Liver (tissue), 9 donors: ENCODE data around the gene MAP4K4. TPM values are rescaled to one million over a fixed set of nuclear protein-coding genes. Genes with fewer than 3 reads are reported as not detected.

Experiments
- DNase-seq: peaks from one replicate; pipeline ENCODE4 v3.0.0-alpha.2; 2017; ENCODE audit warnings: low spot score
- H3K27ac ChIP-seq, 2 donors: one replicate each; pipeline ENCODE4 v1.7.0; 2013; ENCODE audit warnings: inconsistent platforms in 2 of 2, low read length in 2 of 2, control low read depth in 1 of 2, low read depth in 1 of 2, mild to moderate bottlenecking in 1 of 2
- H3K27me3 ChIP-seq, 4 donors: one replicate each; pipeline versions ENCODE4 v1.6.1 to v1.7.0; 2013; ENCODE audit warnings: low read length in 3 of 4, inconsistent platforms in 1 of 4, mild to moderate bottlenecking in 1 of 4, moderate library complexity in 1 of 4; ENCODE audit not compliant: control insufficient read depth in 4 of 4, insufficient read depth in 4 of 4
- H3K36me3 ChIP-seq, 4 donors: one replicate each; pipeline versions ENCODE4 v1.6.1 to v1.7.0; 2013; ENCODE audit warnings: low read length in 3 of 4, mild to moderate bottlenecking in 3 of 4, low read depth in 1 of 4, moderate library complexity in 1 of 4; ENCODE audit not compliant: control insufficient read depth in 4 of 4, insufficient read depth in 3 of 4
- H3K4me1 ChIP-seq, 4 donors: one replicate each; pipeline versions ENCODE4 v1.6.1 to v1.7.0; 2013; ENCODE audit warnings: low read length in 3 of 4, mild to moderate bottlenecking in 3 of 4, moderate library complexity in 1 of 4; ENCODE audit not compliant: control insufficient read depth in 4 of 4, insufficient read depth in 4 of 4
- H3K4me3 ChIP-seq, 3 donors: one replicate each; pipeline versions ENCODE4 v1.6.1 to v1.7.0; 2013; ENCODE audit warnings: low read length in 3 of 3, control low read depth in 1 of 3, low read depth in 1 of 3, mild to moderate bottlenecking in 1 of 3
- H3K9ac ChIP-seq, 2 donors: one replicate each; pipeline ENCODE4 v1.7.0; 2013; ENCODE audit warnings: low read length in 2 of 2, mild to moderate bottlenecking in 2 of 2, moderate library complexity in 2 of 2, control low read depth in 1 of 2, low read depth in 1 of 2
- H3K9me3 ChIP-seq, 4 donors: one replicate each; pipeline versions ENCODE4 v1.6.1 to v1.7.0; 2013; ENCODE audit warnings: low read length in 3 of 4; ENCODE audit not compliant: control insufficient read depth in 4 of 4
- ATF3 ChIP-seq: IDR thresholded peaks from 2 replicates; pipeline ENCODE4 v1.6.1; 2016; ENCODE audit warnings: antibody characterized with exemption
- EGR1 ChIP-seq, 2 donors: IDR thresholded peaks; 2 replicates each; pipeline ENCODE4 v1.6.1; 2016 to 2018; ENCODE audit warnings: antibody characterized with exemption in 2 of 2, low read depth in 2 of 2
- FOXA1 ChIP-seq: IDR thresholded peaks from 2 replicates; pipeline ENCODE4 v1.6.1; 2016; ENCODE audit warnings: antibody characterized with exemption
- FOXA2 ChIP-seq: IDR thresholded peaks from 2 replicates; pipeline ENCODE4 v1.6.1; 2016; ENCODE audit warnings: antibody characterized with exemption
- GABPA ChIP-seq, 2 donors: IDR thresholded peaks in 1 of 2; conservative IDR thresholded peaks in 1 of 2; 2 replicates each; pipeline ENCODE4 v1.6.1; 2016; ENCODE audit warnings: antibody characterized with exemption in 2 of 2, mild to moderate bottlenecking in 1 of 2, moderate library complexity in 1 of 2
- HNF4A ChIP-seq, 2 donors: conservative IDR thresholded peaks; 2 replicates each; pipeline ENCODE4 v1.6.1; 2016; ENCODE audit warnings: antibody characterized with exemption in 2 of 2, mild to moderate bottlenecking in 2 of 2
- HNF4G ChIP-seq: IDR thresholded peaks from 2 replicates; pipeline ENCODE4 v1.6.1; 2016; ENCODE audit warnings: antibody characterized with exemption
- JUND ChIP-seq, 2 donors: IDR thresholded peaks; 2 replicates each; pipeline ENCODE4 v1.6.1; 2016; ENCODE audit warnings: antibody characterized with exemption in 2 of 2
- MAX ChIP-seq: IDR thresholded peaks from 2 replicates; pipeline ENCODE4 v1.6.1; 2016; ENCODE audit warnings: antibody characterized with exemption
- NR2F2 ChIP-seq: IDR thresholded peaks from 2 replicates; pipeline ENCODE4 v1.6.1; 2016; ENCODE audit warnings: antibody characterized with exemption
- RAD21 ChIP-seq, 2 donors: IDR thresholded peaks; 2 replicates each; pipeline ENCODE4 v1.6.1; 2016; ENCODE audit warnings: antibody characterized with exemption in 2 of 2, mild to moderate bottlenecking in 2 of 2
- REST ChIP-seq: IDR thresholded peaks from 2 replicates; pipeline ENCODE4 v1.6.1; 2016; ENCODE audit warnings: antibody characterized with exemption, mild to moderate bottlenecking
- RXRA ChIP-seq, 2 donors: IDR thresholded peaks; 2 replicates each; pipeline ENCODE4 v1.6.1; 2017 to 2018; ENCODE audit warnings: antibody characterized with exemption in 2 of 2, mild to moderate bottlenecking in 1 of 2
- SP1 ChIP-seq: IDR thresholded peaks from 2 replicates; pipeline ENCODE4 v1.6.1; 2018; ENCODE audit warnings: antibody characterized with exemption, mild to moderate bottlenecking
- TAF1 ChIP-seq: conservative IDR thresholded peaks from 2 replicates; pipeline ENCODE4 v1.6.1; 2016; ENCODE audit warnings: antibody characterized with exemption, mild to moderate bottlenecking
- YY1 ChIP-seq: IDR thresholded peaks from 2 replicates; pipeline ENCODE4 v1.6.1; 2016; ENCODE audit warnings: antibody characterized with exemption, mild to moderate bottlenecking
- WGBS: extraction: QIAGEN DNeasy Blood & Tissue Kit; methylation state at CpG from one replicate; pipeline ENCODE4 v1.1.7; 2013; 5-methylcytosine and 5-hydroxymethylcytosine counted together
- polyA plus RNA-seq, 2 donors: library from polyadenylated mRNA; stranded (reverse) in 1 of 2; unstranded in 1 of 2; fragments of 200-250 nt in 1 of 2; fragments of >200 nt in 1 of 2; fragmentation: Nextera tagmentation in 1 of 2; extraction: Ambion mirVana in 1 of 2; gene quantifications; one replicate each; pipeline versions ENCODE4 v1.2.1 to v1.2.3, GENCODE V29; 2013 to 2015
- total RNA-seq, 2 donors: library from RNA; depleted of rRNA; stranded (reverse); fragments of >200 nt; gene quantifications; one replicate each; pipeline ENCODE4 v1.2.3, GENCODE V29; 2014
- TF ChIP-seq, protein P1 (sequence below): fragments of 150-350 bp; IDR thresholded peaks from 2 replicates; pipeline ENCODE4 v1.5.1; 2017; ENCODE audit warnings: improper control_type of control experiment, low read depth, low read length; ENCODE audit not compliant: missing input control
- TF ChIP-seq, protein P2 (sequence below): IDR thresholded peaks from 2 replicates; pipeline ENCODE4 v1.6.1; 2016; ENCODE audit warnings: antibody characterized with exemption
- donor health status: healthy.
- donor health status: healthy.
- donor health status: healthy.
- donor health status: healthy.
- donor health status: healthy.

Gene MAP4K4
- total and polyA plus RNA-seq, 4 donors = 9.1 to 40.0 (median 23.6) TPM

- H3K9ac ChIP-seq = no peak overlapping the region
- H3K4me1 ChIP-seq = no peaks in the 10 kb centered on the region
- no peak for DNase-seq
- no peak overlapping the region for H3K4me3 ChIP-seq
- 97% methylated on average over 2 of the region's 2 CpGs for WGBS
- H3K27ac ChIP-seq = no peak overlapping the region
- TF ChIP-seq SP1 = no peak
- TF ChIP-seq ATF3 = no peak
- TF ChIP-seq FOXA1 = no peak
- no peak for TF ChIP-seq REST
- H3K9me3 ChIP-seq = no peaks in the 10 kb centered on the region
- no peaks in the 10 kb centered on the region for H3K27me3 ChIP-seq
- H3K36me3 ChIP-seq = no peaks in the 10 kb centered on the region
These were observed 20.8 kb upstream of the MAP4K4 start for GRCh38 chr2:101676674-101677073.

DNA sequence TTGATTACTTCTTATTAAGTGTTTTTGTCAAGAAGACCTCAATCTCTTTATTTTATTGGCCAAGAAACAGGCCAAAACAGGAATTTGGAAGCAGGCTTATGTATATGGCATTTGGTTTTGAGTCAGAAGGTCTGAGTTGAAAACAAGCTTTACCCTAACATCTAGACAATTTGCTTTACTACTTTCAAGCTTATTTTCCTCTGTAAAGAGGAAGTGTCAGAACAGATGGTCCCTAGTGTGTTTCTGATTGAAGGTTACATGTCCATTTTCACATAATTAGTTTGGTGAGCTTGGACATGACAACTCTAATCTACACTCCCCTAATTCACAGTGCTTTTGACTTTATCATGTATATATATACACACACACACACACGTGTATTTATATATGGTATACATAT is 19.8 kb upstream of the MAP4K4 start:
- DNase-seq = no peak
- no peaks in the 10 kb centered on the region for H3K36me3 ChIP-seq
- no peak overlapping the region for H3K4me3 ChIP-seq
- no peaks in the 10 kb centered on the region for H3K4me1 ChIP-seq
- H3K27me3 ChIP-seq = no peaks in the 10 kb centered on the region
- TF ChIP-seq ATF3 (no peak), HNF4G (no peak), NR2F2 (no peak), GABPA (IDR thresholded peaks at IDR 0.05 in 1 of 2, conservative IDR thresholded peaks at IDR 0.05 in 1 of 2) (no peak), EGR1 (IDR thresholded peaks at IDR 0.05; ENCODE audit: low read depth in 2 of 2) (no peak), FOXA2 (no peak), MAX (no peak), SP1 (no peak), RAD21 (IDR thresholded peaks at IDR 0.05) (no peak), HNF4A (conservative IDR thresholded peaks at IDR 0.05) (no peak), JUND (IDR thresholded peaks at IDR 0.05) (no peak), RXRA (IDR thresholded peaks at IDR 0.05) (no peak), FOXA1 (no peak), TAF1 (no peak), YY1 (no peak), REST (no peak)
- TF ChIP-seq, protein P1, sequence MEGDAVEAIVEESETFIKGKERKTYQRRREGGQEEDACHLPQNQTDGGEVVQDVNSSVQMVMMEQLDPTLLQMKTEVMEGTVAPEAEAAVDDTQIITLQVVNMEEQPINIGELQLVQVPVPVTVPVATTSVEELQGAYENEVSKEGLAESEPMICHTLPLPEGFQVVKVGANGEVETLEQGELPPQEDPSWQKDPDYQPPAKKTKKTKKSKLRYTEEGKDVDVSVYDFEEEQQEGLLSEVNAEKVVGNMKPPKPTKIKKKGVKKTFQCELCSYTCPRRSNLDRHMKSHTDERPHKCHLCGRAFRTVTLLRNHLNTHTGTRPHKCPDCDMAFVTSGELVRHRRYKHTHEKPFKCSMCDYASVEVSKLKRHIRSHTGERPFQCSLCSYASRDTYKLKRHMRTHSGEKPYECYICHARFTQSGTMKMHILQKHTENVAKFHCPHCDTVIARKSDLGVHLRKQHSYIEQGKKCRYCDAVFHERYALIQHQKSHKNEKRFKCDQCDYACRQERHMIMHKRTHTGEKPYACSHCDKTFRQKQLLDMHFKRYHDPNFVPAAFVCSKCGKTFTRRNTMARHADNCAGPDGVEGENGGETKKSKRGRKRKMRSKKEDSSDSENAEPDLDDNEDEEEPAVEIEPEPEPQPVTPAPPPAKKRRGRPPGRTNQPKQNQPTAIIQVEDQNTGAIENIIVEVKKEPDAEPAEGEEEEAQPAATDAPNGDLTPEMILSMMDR = no peak
- TF ChIP-seq, protein P2, sequence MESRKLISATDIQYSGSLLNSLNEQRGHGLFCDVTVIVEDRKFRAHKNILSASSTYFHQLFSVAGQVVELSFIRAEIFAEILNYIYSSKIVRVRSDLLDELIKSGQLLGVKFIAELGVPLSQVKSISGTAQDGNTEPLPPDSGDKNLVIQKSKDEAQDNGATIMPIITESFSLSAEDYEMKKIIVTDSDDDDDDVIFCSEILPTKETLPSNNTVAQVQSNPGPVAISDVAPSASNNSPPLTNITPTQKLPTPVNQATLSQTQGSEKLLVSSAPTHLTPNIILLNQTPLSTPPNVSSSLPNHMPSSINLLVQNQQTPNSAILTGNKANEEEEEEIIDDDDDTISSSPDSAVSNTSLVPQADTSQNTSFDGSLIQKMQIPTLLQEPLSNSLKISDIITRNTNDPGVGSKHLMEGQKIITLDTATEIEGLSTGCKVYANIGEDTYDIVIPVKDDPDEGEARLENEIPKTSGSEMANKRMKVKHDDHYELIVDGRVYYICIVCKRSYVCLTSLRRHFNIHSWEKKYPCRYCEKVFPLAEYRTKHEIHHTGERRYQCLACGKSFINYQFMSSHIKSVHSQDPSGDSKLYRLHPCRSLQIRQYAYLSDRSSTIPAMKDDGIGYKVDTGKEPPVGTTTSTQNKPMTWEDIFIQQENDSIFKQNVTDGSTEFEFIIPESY = no peak
- no peak overlapping the region for H3K27ac ChIP-seq
- 39% methylated on average over 1 of the region's 1 CpG for WGBS
- H3K9me3 ChIP-seq = no peaks in the 10 kb centered on the region
- no peak overlapping the region for H3K9ac ChIP-seq
